Tongue (tissue), 2 donors: ENCODE data around the gene IGF2BP2. TPM values are rescaled to one million over a fixed set of nuclear protein-coding genes. Genes with fewer than 3 reads are reported as not detected.

Experiments used
- DNase-seq: peaks from one replicate; pipeline ENCODE4 v3.0.0-alpha.2; 2015
- total RNA-seq: library from RNA; depleted of rRNA; stranded (reverse); fragments of >200 nt; gene quantifications from one replicate; pipeline ENCODE4 v1.2.3, GENCODE V29; 2014

Gene IGF2BP2
- total RNA-seq, 1 donor from 2014 or later, result 41.4 TPM

DNA sequence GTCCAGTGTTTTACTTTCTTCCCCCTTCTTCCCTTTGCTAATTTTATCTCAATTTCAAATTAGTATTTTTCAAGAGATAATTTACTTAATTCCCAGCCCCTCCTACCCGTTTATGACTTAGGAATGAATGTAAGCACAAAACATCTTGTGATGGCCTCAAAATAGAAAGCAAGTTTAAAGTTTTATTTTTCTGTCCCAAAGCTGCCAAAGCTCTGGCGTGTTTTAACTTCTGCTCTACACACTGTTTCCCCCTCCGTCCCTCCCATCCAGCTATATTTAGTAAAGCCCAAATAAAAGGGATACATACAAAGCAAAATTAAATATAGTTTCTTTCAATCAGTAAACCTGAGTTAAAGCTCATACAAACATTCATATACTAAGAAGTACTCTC is 59.9 kb downstream of the IGF2BP2 start:
- DNase-seq, result peak; percentile 49

- no peak for DNase-seq
Observed at GRCh38 chr3:185764163-185764979, 60.5 kb downstream of the IGF2BP2 start.

GRCh38 chr3:185763347-185764005 is 61.4 kb downstream of the IGF2BP2 start:
- DNase-seq, result no peak

DNA sequence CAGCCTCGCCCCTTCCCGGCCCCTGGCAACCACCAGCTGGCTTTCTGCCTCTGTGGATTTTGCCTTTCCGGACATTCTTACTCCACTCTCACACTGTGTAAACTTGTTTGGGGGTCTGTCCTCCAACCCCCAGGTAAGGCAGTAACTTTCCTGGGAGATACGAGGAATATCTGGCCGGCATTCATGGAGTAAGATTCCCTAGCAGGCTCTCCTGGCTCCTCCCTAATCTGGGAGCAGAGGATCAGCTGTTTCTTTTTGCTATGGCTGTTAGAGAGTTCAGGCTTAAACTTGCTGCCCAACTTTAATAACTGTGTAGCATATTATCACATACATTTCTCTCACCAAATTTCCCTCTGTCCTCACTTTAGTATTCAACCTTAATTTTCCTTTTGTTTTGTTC is 64.3 kb downstream of the IGF2BP2 start:
- peak; percentile 68 for DNase-seq

GRCh38 chr3:185760088-185760487 is 64.8 kb downstream of the IGF2BP2 start:
- no peak for DNase-seq

DNA sequence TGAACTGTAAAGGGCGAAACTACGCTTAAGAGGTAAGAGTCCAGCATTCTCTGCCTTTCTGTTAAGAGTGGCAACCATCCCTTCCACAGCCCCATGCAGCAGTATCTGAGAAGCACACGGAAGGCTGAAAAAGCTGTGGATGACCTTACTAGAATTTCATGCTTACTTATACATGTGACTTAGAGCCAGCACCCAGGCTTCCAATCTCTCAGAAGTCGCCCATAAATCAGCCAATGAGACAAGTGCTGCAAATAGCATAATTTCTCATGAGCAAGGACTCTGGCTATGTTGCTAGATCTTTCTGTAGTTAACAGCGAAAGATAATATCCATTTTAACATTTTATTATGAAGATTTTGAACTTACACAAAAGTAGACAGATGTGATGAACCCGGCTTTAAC is 65.3 kb downstream of the IGF2BP2 start:
- no peak for DNase-seq

- no peak for DNase-seq
Observed at GRCh38 chr3:185758912-185759311, 65.9 kb downstream of the IGF2BP2 start.

DNA sequence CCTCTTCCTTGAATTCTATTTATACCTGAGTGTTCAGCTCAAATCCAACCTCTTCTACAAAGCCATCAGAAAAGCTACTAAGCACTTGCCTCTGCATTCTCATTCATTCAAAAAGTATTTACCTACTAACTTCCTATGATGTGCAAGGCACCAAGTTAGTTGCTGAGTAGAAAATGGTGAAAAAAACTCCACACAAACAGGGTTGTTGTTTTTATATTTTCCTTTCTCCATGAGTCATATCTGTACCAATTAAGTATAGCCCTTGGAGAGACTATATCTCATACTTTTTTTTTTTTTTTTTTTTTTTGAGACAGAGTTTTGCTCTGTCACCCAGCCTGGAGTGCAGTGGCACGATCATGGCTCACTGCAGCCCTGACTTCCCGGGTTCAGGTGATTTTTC is 67.7 kb downstream of the IGF2BP2 start:
- no peak for DNase-seq

- no peak for DNase-seq
Observed at GRCh38 chr3:185756477-185756876, 68.4 kb downstream of the IGF2BP2 start.

- DNase-seq, result no peak
Observed at GRCh38 chr3:185754920-185755319, 69.9 kb downstream of the IGF2BP2 start.

- DNase-seq, result no peak
Observed at GRCh38 chr3:185753354-185753753, 71.5 kb downstream of the IGF2BP2 start.

GRCh38 chr3:185750702-185751101 is 74.1 kb downstream of the IGF2BP2 start:
- DNase-seq, result no peak

GRCh38 chr3:185750015-185750414 is 74.8 kb downstream of the IGF2BP2 start:
- no peak for DNase-seq

DNA sequence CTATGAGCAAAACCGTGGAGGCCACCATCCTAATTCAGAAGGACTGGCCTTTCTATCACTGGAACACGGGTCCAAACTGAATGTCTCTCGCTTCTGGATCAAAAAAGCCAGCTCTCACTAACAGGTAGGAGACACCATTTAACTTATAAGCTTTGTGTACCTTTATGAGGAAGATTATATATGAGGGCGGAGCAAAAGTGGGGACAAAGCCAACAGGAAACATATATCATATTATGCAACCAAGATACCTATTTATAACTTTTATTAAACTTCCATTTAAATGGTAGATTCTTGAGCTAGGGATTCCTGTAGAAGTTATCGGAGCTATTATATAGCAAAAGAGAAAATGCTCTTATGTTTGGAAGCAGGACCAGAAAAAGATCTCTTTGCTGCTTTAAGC is 78.4 kb downstream of the IGF2BP2 start:
- DNase-seq, result no peak

- peak; percentile 70 for DNase-seq
Observed at GRCh38 chr3:185744997-185745843, 79.6 kb downstream of the IGF2BP2 start.

- DNase-seq, result no peak
Observed at GRCh38 chr3:185741586-185741985, 83.3 kb downstream of the IGF2BP2 start.

- DNase-seq, result no peak
Observed at GRCh38 chr3:185740133-185740532, 84.7 kb downstream of the IGF2BP2 start.

GRCh38 chr3:185739264-185739701 is 85.6 kb downstream of the IGF2BP2 start:
- DNase-seq, result no peak

DNA sequence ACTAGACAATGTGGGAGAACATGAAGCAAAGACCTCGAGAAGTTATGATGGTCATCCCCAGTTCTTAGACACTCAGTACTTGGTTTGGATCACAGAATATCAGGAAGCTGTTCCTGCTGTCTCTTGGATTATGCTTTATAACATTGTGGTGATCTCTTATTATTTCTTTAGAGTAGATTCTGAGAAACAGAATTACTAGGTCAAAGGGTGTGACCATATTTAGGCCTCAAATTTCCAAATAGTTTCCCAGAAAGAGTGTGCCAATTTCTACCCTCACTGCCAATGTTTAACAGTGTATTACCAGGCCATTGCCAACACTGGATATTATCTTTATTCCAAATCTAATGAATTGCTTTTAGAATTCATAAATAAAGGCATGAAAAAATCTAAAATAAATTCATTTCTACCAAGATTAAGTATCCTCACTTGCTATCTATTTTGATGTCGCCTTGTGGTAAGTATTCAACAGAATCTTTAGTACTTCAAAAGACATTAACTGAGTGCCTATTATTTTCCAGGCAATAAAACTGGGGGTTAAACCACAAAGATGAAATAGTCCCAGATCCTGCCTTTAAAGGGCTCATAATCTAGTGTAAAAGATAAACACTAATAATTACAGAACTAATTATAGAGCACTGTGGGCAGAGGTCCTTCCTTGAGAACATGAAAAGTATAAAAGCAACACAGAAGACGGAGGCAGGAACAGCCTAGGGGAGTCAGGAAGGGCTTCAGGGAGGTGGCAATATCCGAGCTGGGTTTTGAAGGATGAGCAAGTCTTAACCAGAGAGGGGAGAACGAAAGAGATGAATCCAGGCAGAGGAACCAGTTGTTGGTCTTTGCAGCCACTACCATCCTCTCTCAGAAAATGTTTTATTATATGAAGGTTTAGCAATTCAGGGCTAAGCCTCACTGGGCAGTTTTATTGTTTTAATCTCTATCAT is 86.8 kb downstream of the IGF2BP2 start:
- DNase-seq, result no peak

- peak; percentile 47 for DNase-seq
Observed at GRCh38 chr3:185737020-185737419, 87.8 kb downstream of the IGF2BP2 start.

- no peak for DNase-seq
Observed at GRCh38 chr3:185734725-185735096, 90.1 kb downstream of the IGF2BP2 start.
